Neural progenitor cell (in vitro differentiated cells): Measurements from ENCODE around the gene GSX2. TPM values are rescaled to one million over a fixed set of nuclear protein-coding genes. Genes with fewer than 3 reads are reported as not detected.

Experiments used
- DNase-seq: peaks from one replicate; pipeline ENCODE4 v3.0.0-alpha.2; 2016; ENCODE audit warnings: low spot score
- H2AFZ ChIP-seq: fragments of 200-600 bp; sonication (generic); replicated peaks from 2 replicates; pipeline ENCODE4 v1.6.1; 2016; ENCODE audit warnings: antibody characterized with exemption
- H3F3A ChIP-seq: fragments of 200-600 bp; sonication (generic); 2 replicates; pipeline ENCODE4 v1.6.1; 2016; ENCODE audit warnings: antibody characterized with exemption, low read depth
- H3K27ac ChIP-seq: fragments of 200-600 bp; sonication (generic); 2 replicates; pipeline ENCODE4 v1.5.1; 2016; ENCODE audit warnings: mild to moderate bottlenecking
- H3K27me3 ChIP-seq: fragments of 200-600 bp; sonication (generic); 2 replicates; pipeline ENCODE4 v1.6.1; 2016; ENCODE audit warnings: mild to moderate bottlenecking, moderate library complexity
- H3K36me3 ChIP-seq: fragments of 200-600 bp; sonication (generic); 2 replicates; pipeline ENCODE4 v1.5.1; 2016
- H3K4me1 ChIP-seq: fragments of 200-600 bp; sonication (generic); 2 replicates; pipeline ENCODE4 v1.6.1; 2016; ENCODE audit warnings: mixed run types
- H3K4me2 ChIP-seq: fragments of 200-600 bp; sonication (generic); 2 replicates; pipeline ENCODE4 v1.6.1; 2016
- H3K4me3 ChIP-seq: fragments of 200-600 bp; sonication (generic); 2 replicates; pipeline ENCODE4 v1.5.1; 2016
- H3K79me2 ChIP-seq: fragments of 200-600 bp; sonication (generic); 2 replicates; pipeline ENCODE4 v1.6.1; 2016; ENCODE audit warnings: low read depth
- H3K9ac ChIP-seq: fragments of 200-600 bp; sonication (generic); 2 replicates; pipeline ENCODE4 v1.6.1; 2016
- H3K9me3 ChIP-seq: fragments of 200-600 bp; sonication (generic); 2 replicates; pipeline ENCODE4 v1.5.1; 2016; ENCODE audit warnings: low read depth
- H4K20me1 ChIP-seq: fragments of 200-600 bp; sonication (generic); 2 replicates; pipeline ENCODE4 v1.6.1; 2016; ENCODE audit warnings: low read depth
- H3K27ac Mint-ChIP-seq: 3 replicates; pipeline ENCODE4 v1.8.0; 2021; ENCODE audit warnings: mixed read lengths
- H3K27me3 Mint-ChIP-seq: 2 replicates; pipeline ENCODE4 v1.8.0; 2022; ENCODE audit warnings: low read depth, mild to moderate bottlenecking, inconsistent platforms, moderate library complexity, mixed read lengths; ENCODE audit not compliant: insufficient read depth
- H3K36me3 Mint-ChIP-seq: 3 replicates; pipeline ENCODE4 v1.8.0; 2021; ENCODE audit warnings: mixed read lengths
- H3K4me1 Mint-ChIP-seq: 3 replicates; pipeline ENCODE4 v1.8.0; 2021; ENCODE audit warnings: mixed read lengths
- H3K4me3 Mint-ChIP-seq: 3 replicates; pipeline ENCODE4 v1.8.0; 2021; ENCODE audit warnings: mild to moderate bottlenecking, moderate library complexity, mixed read lengths
- H3K9me3 Mint-ChIP-seq: 3 replicates; pipeline ENCODE4 v1.8.0; 2020; ENCODE audit warnings: mixed read lengths
- CTCF ChIP-seq: fragments of 200-600 bp; sonication (generic); IDR thresholded peaks from 2 replicates; pipeline ENCODE4 v1.5.1; 2017; ENCODE audit warnings: antibody characterized with exemption, mild to moderate bottlenecking
- EZH2 ChIP-seq: fragments of 200-600 bp; sonication (generic); IDR thresholded peaks from 2 replicates; pipeline ENCODE4 v1.6.1; 2017; ENCODE audit warnings: antibody characterized with exemption, mild to moderate bottlenecking, moderate library complexity
- EZH2phosphoT487 ChIP-seq: fragments of 200-600 bp; sonication (generic); IDR thresholded peaks from 2 replicates; pipeline ENCODE4 v1.6.1; 2017; ENCODE audit warnings: antibody characterized with exemption
- total RNA-seq: library from RNA; depleted of rRNA; stranded (reverse); fragments of >200 nt; gene quantifications from 2 replicates; pipeline ENCODE4 v1.2.3, GENCODE V29; 2015; ENCODE audit warnings: low replicate concordance

The GSX2 gene
- total RNA-seq, 1 donor from 2014 or later: not detected

DNA sequence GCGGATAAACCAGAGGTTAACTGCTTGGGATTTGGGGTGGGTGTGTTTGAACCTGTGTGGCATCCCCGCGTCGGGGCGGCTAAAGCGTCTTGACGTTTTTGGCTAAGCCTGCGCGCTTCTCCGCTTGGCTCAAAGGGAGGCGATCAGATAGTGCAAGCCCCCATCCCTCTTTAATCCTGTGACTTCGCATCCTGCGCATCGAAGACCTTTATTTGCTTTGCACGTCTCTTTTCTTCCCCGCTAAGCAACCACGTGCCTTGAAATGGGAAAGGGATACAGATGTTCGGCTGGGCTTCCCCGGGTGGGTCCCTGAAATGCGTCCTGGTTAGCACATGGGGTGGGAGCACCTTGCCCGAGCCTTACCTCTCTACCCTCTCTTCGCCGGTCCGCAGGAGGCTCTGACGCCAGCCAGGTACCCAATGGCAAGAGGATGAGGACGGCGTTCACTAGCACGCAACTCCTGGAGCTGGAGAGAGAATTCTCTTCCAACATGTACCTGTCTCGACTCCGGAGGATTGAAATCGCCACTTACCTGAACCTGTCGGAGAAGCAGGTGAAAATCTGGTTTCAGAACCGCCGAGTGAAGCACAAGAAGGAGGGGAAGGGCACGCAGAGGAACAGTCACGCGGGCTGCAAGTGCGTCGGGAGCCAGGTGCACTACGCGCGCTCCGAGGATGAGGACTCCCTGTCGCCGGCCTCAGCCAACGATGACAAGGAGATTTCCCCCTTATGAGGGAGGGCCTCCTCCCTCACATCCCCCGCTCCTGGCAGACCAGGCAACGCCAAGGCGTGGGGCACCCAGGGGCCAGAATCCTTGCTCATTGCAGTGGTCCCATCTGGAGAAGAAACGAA, 1.5 kb downstream of the GSX2 start:
- H3K4me3 ChIP-seq: no peak overlapping the region
- H3K27me3 ChIP-seq: peaks cover 100% of the 10 kb centered on the region

DNA sequence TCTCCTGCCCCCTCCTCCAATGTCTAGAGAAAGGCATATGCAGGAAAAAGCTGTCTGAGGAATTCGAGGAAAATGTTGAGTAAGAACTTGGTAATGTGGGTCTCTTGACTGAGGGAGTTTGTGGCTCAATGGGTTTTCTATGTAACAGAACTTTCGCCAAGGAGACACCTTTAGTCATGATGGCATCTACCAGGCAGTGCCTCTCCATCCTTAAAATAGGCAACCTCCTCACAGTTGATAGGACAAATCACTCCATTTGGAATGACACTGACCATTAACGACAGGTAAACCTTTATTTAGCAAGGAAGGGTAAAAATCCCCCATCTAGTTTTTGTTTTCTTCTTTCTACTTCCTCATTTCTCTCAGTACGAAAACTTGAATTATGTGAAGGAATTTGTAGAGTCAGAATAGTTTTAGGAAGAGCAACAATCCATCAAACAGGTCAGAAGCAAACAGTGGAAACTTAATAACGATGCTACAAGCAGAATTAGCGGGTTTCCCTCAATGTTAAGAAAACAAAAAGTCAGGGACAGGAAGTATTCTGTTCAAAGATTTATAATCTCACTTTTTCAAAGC, 2.7 kb downstream of the GSX2 start:
- Histone ChIP-seq H3K9me3 (no peaks in the 10 kb centered on the region), H3K4me2 (peak overlapping the region; percentile 88), H2AFZ (no peak overlapping the region), H3F3A (peaks cover 55% of the 10 kb centered on the region), H3K79me2 (no peaks in the 10 kb centered on the region), H3K27ac (no peak overlapping the region), H3K4me3 (peak overlapping the region; percentile 39), H3K4me1 (peaks cover 73% of the 10 kb centered on the region), H3K36me3 (no peaks in the 10 kb centered on the region), H4K20me1 (peaks cover 95% of the 10 kb centered on the region), H3K9ac (no peak overlapping the region), H3K27me3 (peaks cover 100% of the 10 kb centered on the region)
- Mint-ChIP-seq H3K27me3 (peaks cover 89% of the 10 kb centered on the region), H3K4me1 (peaks cover 41% of the 10 kb centered on the region), H3K36me3 (no peaks in the 10 kb centered on the region), H3K27ac (no peak overlapping the region), H3K9me3 (no peaks in the 10 kb centered on the region), H3K4me3 (peak overlapping the region; percentile 24)
- TF ChIP-seq EZH2phosphoT487 (no peak), CTCF (no peak), EZH2 (no peak)
- DNase-seq: no peak

More for the DNA sequence above, 1.5 kb downstream of the GSX2 start:
- TF ChIP-seq CTCF (no peak), EZH2phosphoT487 (peak; percentile 93), EZH2 (peak; percentile 75)
- H3K27ac ChIP-seq: no peak overlapping the region
- Mint-ChIP-seq H3K9me3 (no peaks in the 10 kb centered on the region), H3K4me3 (peak overlapping the region; percentile 72), H3K27ac (no peak overlapping the region), H3K27me3 (peaks cover 91% of the 10 kb centered on the region), H3K36me3 (no peaks in the 10 kb centered on the region), H3K4me1 (peaks cover 37% of the 10 kb centered on the region)
- H3F3A ChIP-seq: peaks cover 43% of the 10 kb centered on the region
- H3K9me3 ChIP-seq: no peaks in the 10 kb centered on the region
- H2AFZ ChIP-seq: no peak overlapping the region
- peak; percentile 59 for DNase-seq
- no peaks in the 10 kb centered on the region for H3K79me2 ChIP-seq
- H3K4me1 ChIP-seq: peaks cover 65% of the 10 kb centered on the region
- H4K20me1 ChIP-seq: peaks cover 94% of the 10 kb centered on the region
- H3K36me3 ChIP-seq: no peaks in the 10 kb centered on the region
- H3K4me2 ChIP-seq: peak overlapping the region; percentile 76
- no peak overlapping the region for H3K9ac ChIP-seq

GRCh38 chr4:54103190-54103574, 3.2 kb downstream of the GSX2 start:
- Histone ChIP-seq H3F3A (peaks cover 60% of the 10 kb centered on the region), H3K4me1 (peaks cover 78% of the 10 kb centered on the region), H3K36me3 (no peaks in the 10 kb centered on the region), H3K27me3 (peaks cover 100% of the 10 kb centered on the region), H3K4me2 (peak overlapping the region; percentile 88), H3K9ac (no peak overlapping the region), H3K79me2 (no peaks in the 10 kb centered on the region), H3K9me3 (no peaks in the 10 kb centered on the region), H3K4me3 (peak overlapping the region; percentile 39), H2AFZ (no peak overlapping the region), H3K27ac (no peak overlapping the region), H4K20me1 (peaks cover 95% of the 10 kb centered on the region)
- Mint-ChIP-seq H3K4me3 (peak overlapping the region; percentile 71), H3K27me3 (peaks cover 89% of the 10 kb centered on the region), H3K4me1 (peaks cover 44% of the 10 kb centered on the region), H3K27ac (no peak overlapping the region), H3K9me3 (no peaks in the 10 kb centered on the region), H3K36me3 (no peaks in the 10 kb centered on the region)
- DNase-seq: peak; percentile 72
- TF ChIP-seq EZH2 (peak; percentile 51), EZH2phosphoT487 (peak; percentile 12), CTCF (no peak)
